BLaER1 treated with 17β-estradiol and CSF1 and Interleukin-3, amounts not matched to agents 10 nM and 100 nM (cell line): ENCODE results near the gene ZNF516.

ENCODE experiments used
- H3K27ac ChIP-seq, 11 experiments: shearing (Covaris generic); formaldehyde crosslinking; 2 replicates each; pipeline ENCODE4 v1.8.1; 2022
- H3K27me3 ChIP-seq, 11 experiments: shearing (Covaris generic); formaldehyde crosslinking; 2 replicates each; pipeline ENCODE4 v1.8.1; 2022
- H3K36me3 ChIP-seq, 11 experiments: shearing (Covaris generic); formaldehyde crosslinking; 2 replicates each; pipeline ENCODE4 v1.8.1; 2022
- H3K4me1 ChIP-seq, 10 experiments: shearing (Covaris generic); formaldehyde crosslinking; 2 replicates each; pipeline ENCODE4 v1.8.1; 2022
- H3K4me2 ChIP-seq, 11 experiments: shearing (Covaris generic); formaldehyde crosslinking; 2 replicates each; pipeline ENCODE4 v1.8.1; 2022
- H3K4me3 ChIP-seq, 10 experiments: shearing (Covaris generic); formaldehyde crosslinking; 2 replicates each; pipeline ENCODE4 v1.8.1; 2022
- H3K9ac ChIP-seq, 11 experiments: shearing (Covaris generic); formaldehyde crosslinking; 2 replicates each; pipeline ENCODE4 v1.8.1; 2022
- H3K9me3 ChIP-seq, 11 experiments: shearing (Covaris generic); formaldehyde crosslinking; replicated peaks in 1 of 11; 2 replicates each; pipeline ENCODE4 v1.8.1; 2022
- H4K20me1 ChIP-seq, 11 experiments: shearing (Covaris generic); formaldehyde crosslinking; 2 replicates each; pipeline ENCODE4 v1.8.1; 2022
- Cebpa-rat ChIP-seq, 11 experiments: shearing (Covaris generic); IDR thresholded peaks; 2 replicates each; pipeline ENCODE4 v1.8.1; 2022

Gene ZNF516

DNA sequence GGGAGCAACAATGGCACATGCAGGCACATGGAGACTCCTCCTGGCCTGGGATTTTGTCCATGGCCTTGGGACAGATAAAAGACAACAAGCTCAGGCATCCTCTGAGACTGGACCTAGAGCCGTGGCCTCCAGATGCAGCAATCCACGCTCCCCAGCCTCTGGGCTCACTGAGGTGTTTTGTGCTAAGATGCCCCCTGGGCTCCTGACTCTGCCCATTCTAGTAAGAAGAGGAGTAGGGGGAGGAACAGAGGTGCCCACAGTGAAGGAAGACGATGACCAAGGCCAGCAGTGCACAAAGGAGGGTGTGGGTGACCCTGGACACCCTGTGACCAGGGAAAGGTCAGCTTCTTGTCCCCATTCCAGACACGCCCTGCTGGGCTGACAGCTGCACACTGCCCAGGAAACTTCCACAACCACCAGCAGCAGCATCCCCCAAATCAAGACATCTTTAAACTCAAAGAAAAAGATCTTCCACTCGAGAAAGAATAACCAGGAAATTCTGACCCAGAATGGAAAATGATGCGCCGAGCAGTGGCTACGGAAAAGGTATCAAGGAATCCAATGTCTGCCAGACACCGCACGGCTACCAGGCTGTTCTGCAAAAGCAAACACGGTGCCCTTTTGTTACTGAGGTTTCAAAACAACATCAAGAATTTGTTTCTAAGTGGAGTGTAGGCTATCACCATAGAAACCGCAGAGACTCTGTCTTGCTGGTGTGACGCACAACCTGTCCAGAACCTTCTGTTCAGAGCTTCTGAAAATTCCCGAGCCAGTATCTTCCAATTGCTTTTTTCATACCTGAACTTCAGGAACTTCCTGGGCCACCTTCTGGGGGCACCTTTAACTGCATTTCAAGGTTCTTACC lies 65.5 kb downstream of the ZNF516 start:
- Histone ChIP-seq H3K4me1 (peaks cover 26 to 44% (median 29%) of the 10 kb centered on the region in 10 experiments; a peak in 19 of 20 replicates), H3K4me2 (peak overlapping the region in 8 of 11 experiments; percentile 9 to 85 (median 29); a peak in 11 of 22 replicates), H3K27ac (peak overlapping the region in 2 of 11 experiments; percentile 33 to 37; a peak in 3 of 22 replicates), H3K4me3 (no peak overlapping the region), H4K20me1 (peaks cover 83 to 100% (median 94%) of the 10 kb centered on the region in 11 experiments), H3K36me3 (peaks cover 31 to 58% (median 46%) of the 10 kb centered on the region in 11 experiments), H3K9me3 (peaks cover 0 to 17% (median 4%) of the 10 kb centered on the region in 11 experiments; a peak in 4 of 22 replicates), H3K27me3 (no peaks in the 10 kb centered on the region), H3K9ac (0 out of 22 replicates have a peak overlapping the region, but pooled peaks of 1 of the 11 experiments have one; percentile 7)
- no peak for TF ChIP-seq Cebpa-rat (IDR thresholded peaks at IDR 0.05)

DNA sequence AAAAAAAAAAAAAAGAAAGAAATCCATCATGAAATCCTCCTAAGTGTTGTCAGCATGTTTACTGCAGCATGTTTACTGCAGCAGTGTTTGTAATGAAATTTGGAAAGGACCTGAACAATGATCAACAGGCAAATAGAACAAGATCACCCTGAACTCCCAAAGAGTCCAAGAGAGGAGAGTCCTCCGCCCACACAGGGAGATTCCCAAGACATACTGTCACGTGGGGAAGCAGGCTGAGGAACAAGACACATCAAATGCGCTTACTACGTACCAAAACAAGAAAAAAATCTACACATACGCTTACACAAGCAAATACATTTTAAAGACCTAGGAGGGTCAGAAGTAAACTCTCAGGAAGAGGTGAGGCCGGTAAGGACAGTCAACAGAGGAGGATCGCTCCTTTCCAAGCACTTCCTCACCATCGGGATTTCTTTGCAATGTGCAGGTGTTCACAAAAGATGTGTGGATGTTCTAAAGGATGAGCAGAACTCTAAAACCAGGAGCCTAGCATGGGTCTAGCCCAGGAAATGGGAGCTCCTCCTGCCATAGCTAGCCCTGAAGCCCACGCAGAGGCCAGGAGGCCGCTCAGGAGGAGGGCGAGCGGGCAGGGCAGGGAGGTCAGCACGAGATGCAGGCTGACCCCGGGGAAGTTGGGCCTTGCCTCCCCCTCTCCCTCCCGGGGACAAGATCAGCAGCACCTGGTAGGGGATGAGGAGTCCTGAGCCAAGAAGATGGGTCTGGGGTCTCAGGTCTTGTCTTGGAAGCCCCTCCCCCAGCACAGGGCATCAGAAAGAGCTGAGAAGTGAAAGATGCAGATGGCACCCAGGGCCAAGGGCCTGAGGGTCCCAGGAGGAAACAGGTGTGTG lies 66.4 kb downstream of the ZNF516 start:
- Histone ChIP-seq H3K36me3 (peaks cover 22 to 49% (median 38%) of the 10 kb centered on the region in 11 experiments), H3K27me3 (no peaks in the 10 kb centered on the region), H3K27ac (peak overlapping the region in 2 of 11 experiments; percentile 33 to 37; a peak in 4 of 22 replicates), H3K4me3 (no peak overlapping the region), H3K9me3 (peaks cover 0 to 14% (median 2%) of the 10 kb centered on the region in 11 experiments; a peak in 4 of 22 replicates), H3K4me1 (peaks cover 26 to 44% (median 29%) of the 10 kb centered on the region in 10 experiments; a peak in 19 of 20 replicates), H3K9ac (peak overlapping the region in 2 of 11 experiments; percentile 13 to 38; a peak in 1 of 22 replicates), H4K20me1 (peaks cover 77 to 99% (median 90%) of the 10 kb centered on the region in 11 experiments), H3K4me2 (peak overlapping the region in 8 of 11 experiments; percentile 9 to 85 (median 29); a peak in 11 of 22 replicates)
- TF ChIP-seq Cebpa-rat (IDR thresholded peaks at IDR 0.05), result no peak

DNA sequence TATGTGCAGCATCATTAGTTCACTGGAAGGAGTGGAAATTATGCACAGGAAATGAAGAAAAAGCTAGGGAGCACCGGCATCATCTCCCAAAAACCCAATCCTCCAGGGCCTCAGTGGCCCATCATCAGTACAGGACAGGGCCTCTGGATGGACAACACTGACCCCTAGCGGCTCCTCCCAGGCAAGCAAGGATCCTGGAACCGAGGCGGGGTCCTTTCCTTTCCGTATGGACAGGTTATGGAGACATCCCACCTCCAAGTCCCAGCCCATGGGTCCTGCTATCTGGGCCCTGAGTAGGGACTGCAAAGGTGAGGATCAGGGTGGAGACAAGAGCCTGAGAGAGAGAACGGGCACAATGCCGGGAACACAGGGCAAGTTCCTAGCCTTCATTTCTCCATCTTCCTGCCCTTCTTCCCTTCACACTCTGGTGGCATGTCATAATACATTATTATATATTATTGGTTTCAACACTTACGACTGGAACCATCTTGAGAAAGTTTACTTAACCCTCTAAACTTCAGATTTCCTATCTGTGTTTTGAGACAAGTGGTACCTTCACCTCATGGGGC lies 68.2 kb downstream of the ZNF516 start:
- Histone ChIP-seq H3K36me3 (peaks cover 4 to 39% (median 21%) of the 10 kb centered on the region in 11 experiments; a peak in 21 of 22 replicates), H3K9ac (no peak overlapping the region), H3K27ac (no peak overlapping the region), H3K4me1 (peaks cover 26 to 44% (median 30%) of the 10 kb centered on the region in 10 experiments; a peak in 19 of 20 replicates), H3K4me3 (no peak overlapping the region), H4K20me1 (peaks cover 76 to 99% (median 91%) of the 10 kb centered on the region in 11 experiments), H3K9me3 (no peaks in the 10 kb centered on the region; a peak in 2 of 22 replicates), H3K4me2 (no peak overlapping the region), H3K27me3 (no peaks in the 10 kb centered on the region)
- no peak for TF ChIP-seq Cebpa-rat (IDR thresholded peaks at IDR 0.05)

DNA sequence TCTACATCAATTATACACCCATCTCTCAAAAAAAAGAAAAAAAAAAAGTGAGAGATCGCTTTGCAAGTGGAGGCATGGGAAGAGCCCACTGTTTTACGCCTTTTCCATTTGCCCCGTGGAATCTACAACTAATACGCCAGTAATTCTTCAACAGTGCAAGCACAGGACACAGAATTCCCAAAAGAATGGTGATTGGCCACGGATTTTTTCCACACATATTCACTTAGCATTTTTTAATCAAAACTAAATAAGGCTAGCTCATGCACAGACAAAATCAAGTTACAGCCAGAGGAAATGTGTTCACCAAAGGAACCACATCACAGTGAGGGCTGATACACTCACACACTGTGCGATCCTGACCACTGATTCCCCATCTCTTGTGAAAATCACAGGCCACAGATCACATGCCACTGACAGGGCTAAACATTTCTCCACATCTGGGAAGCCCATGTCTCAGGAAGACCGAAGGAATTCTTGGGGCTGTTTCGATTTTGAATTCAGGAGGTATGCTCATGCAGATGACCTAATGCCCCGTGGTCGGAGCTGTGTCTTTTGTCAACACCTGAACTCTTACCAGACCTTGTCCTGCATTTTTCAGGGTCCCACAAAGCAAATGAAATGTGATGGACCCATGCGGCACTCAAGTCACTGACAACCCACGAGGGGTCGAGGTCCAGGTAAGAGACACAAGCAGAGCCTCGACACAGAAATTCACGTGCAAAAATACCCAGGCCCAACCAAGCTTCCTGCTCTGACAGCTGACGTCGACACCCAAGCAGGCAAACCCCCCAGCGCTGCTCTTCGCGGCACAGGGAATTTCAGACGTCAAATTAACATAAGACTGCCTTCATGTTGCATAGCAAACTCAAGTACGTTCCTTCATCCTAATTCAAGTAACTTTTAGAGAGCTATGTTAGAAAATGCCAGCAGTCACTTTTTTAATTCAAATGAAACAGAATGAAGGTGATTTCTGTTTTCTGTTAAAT lies 69.6 kb downstream of the ZNF516 start:
- no peak for TF ChIP-seq Cebpa-rat (IDR thresholded peaks at IDR 0.05)
- peak overlapping the region in 1 of 11 experiments; percentile 1; a peak in 1 of 22 replicates for H3K9ac ChIP-seq
- H3K27ac ChIP-seq, result no peak overlapping the region; a peak in 2 of 22 replicates
- peak overlapping the region in 6 of 11 experiments; percentile 4 to 35 (median 10); a peak in 9 of 22 replicates for H3K4me2 ChIP-seq
- H3K4me3 ChIP-seq, result no peak overlapping the region
- H3K9me3 ChIP-seq, result no peaks in the 10 kb centered on the region
- peaks cover 26 to 36% (median 30%) of the 10 kb centered on the region in 10 experiments; a peak in 19 of 20 replicates for H3K4me1 ChIP-seq
- peaks cover 83 to 99% (median 95%) of the 10 kb centered on the region in 11 experiments for H4K20me1 ChIP-seq
- H3K27me3 ChIP-seq, result no peaks in the 10 kb centered on the region
- peaks cover 2 to 50% (median 17%) of the 10 kb centered on the region in 11 experiments; a peak in 18 of 22 replicates for H3K36me3 ChIP-seq

DNA sequence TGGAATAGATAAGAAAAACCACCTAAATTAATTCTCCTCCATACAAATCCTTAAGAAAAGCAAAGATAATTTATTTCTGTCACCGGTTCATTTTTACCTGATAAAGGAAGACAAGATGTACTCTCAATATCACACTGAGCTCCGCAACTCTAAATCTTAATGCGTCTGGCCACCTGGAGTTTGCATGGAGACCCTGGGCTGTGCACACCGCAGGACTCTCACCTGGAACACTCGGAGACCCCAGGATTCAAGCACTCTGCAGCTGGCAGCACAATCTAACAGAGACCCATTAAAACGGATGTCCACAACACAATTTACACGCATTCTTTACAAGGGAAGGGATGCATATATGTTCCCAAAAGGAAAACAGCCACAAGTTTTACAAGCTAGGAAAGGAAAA lies 72.2 kb downstream of the ZNF516 start:
- H3K4me3 ChIP-seq, result no peak overlapping the region
- H4K20me1 ChIP-seq, result peaks cover 70 to 99% (median 84%) of the 10 kb centered on the region in 11 experiments
- no peak overlapping the region for H3K9ac ChIP-seq
- H3K4me1 ChIP-seq, result peaks cover 10 to 19% (median 13%) of the 10 kb centered on the region in 10 experiments; a peak in 18 of 20 replicates
- H3K9me3 ChIP-seq, result no peaks in the 10 kb centered on the region
- peaks cover 6 to 42% (median 14%) of the 10 kb centered on the region in 11 experiments; a peak in 18 of 22 replicates for H3K36me3 ChIP-seq
- H3K27ac ChIP-seq, result no peak overlapping the region
- H3K4me2 ChIP-seq, result no peak overlapping the region
- H3K27me3 ChIP-seq, result no peaks in the 10 kb centered on the region
- no peak for TF ChIP-seq Cebpa-rat (IDR thresholded peaks at IDR 0.05)

DNA sequence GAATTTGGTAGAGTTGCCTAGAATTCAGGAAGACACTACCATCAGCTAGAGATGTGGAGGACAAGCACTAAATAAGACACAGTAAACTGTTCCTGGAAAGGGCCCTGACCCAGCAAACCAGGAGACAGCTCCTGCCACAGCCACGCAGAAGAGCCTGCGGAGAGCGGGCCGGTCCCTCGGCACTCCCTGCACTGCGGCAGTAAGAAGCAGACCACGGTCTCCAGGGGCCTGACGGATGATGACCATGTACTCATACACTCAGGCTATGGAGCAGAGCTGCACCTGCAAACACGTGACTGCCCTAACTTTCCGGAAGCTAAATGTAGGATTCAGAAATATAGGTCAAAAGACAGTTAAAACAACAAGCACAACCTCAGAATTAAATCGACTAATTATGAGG lies 72.9 kb downstream of the ZNF516 start:
- H3K27ac ChIP-seq, result no peak overlapping the region
- H3K4me2 ChIP-seq, result no peak overlapping the region
- no peaks in the 10 kb centered on the region for H3K9me3 ChIP-seq
- H3K4me1 ChIP-seq, result peaks cover 10 to 19% (median 13%) of the 10 kb centered on the region in 10 experiments; a peak in 18 of 20 replicates
- no peaks in the 10 kb centered on the region for H3K27me3 ChIP-seq
- TF ChIP-seq Cebpa-rat (IDR thresholded peaks at IDR 0.05), result no peak
- H3K36me3 ChIP-seq, result peaks cover 6 to 42% (median 14%) of the 10 kb centered on the region in 11 experiments; a peak in 18 of 22 replicates
- H3K4me3 ChIP-seq, result no peak overlapping the region
- H4K20me1 ChIP-seq, result peaks cover 64 to 99% (median 83%) of the 10 kb centered on the region in 11 experiments
- no peak overlapping the region for H3K9ac ChIP-seq

DNA sequence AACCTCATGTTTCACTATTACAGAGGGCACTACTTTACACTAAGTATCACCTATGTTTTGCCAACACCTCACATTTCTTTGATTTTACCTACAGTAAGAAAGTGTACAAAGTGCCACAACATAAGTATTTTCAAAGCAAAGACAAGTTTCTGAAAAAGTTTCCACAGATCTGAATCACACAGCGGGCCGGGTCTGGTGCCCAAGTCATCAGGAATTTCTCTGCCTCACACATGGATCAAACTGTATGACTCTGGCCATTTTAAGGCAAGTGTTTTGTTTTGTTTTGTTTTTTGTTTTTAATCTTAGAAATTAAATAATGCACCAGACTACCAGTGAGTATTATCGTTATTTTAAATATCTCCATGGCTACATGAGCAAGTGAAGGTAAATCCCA lies 73.4 kb downstream of the ZNF516 start:
- Histone ChIP-seq H4K20me1 (peaks cover 59 to 99% (median 82%) of the 10 kb centered on the region in 11 experiments), H3K4me3 (no peak overlapping the region), H3K27me3 (no peaks in the 10 kb centered on the region), H3K9ac (no peak overlapping the region), H3K4me2 (no peak overlapping the region), H3K4me1 (peaks cover 10 to 17% (median 13%) of the 10 kb centered on the region in 10 experiments; a peak in 18 of 20 replicates), H3K9me3 (no peaks in the 10 kb centered on the region), H3K27ac (no peak overlapping the region), H3K36me3 (peaks cover 6 to 40% (median 14%) of the 10 kb centered on the region in 11 experiments; a peak in 19 of 22 replicates)
- no peak for TF ChIP-seq Cebpa-rat (IDR thresholded peaks at IDR 0.05)
